ENCODE data around the gene PIK3AP1.

Gene PIK3AP1

GRCh38 chr10:96671211-96671890 lies 49.0 kb downstream of the PIK3AP1 start:
- DNase-seq, result peak; percentile 44

GRCh38 chr10:96670786-96671185 lies 49.5 kb downstream of the PIK3AP1 start:
- DNase-seq, result peak; percentile 49

GRCh38 chr10:96667401-96667800 lies 52.9 kb downstream of the PIK3AP1 start:
- no peak for DNase-seq

- DNase-seq, result no peak
These were observed 53.6 kb downstream of the PIK3AP1 start for GRCh38 chr10:96666741-96667140.

GRCh38 chr10:96665306-96665705 lies 55.0 kb downstream of the PIK3AP1 start:
- DNase-seq, result no peak

GRCh38 chr10:96664563-96664962 lies 55.8 kb downstream of the PIK3AP1 start:
- no peak for DNase-seq

- no peak for DNase-seq
These were observed 56.5 kb downstream of the PIK3AP1 start for GRCh38 chr10:96663797-96664196.

- no peak for DNase-seq
These were observed 58.7 kb downstream of the PIK3AP1 start for GRCh38 chr10:96661632-96662031.

- DNase-seq, result no peak
These were observed 60.0 kb downstream of the PIK3AP1 start for GRCh38 chr10:96660297-96660696.

GRCh38 chr10:96658844-96659243 lies 61.5 kb downstream of the PIK3AP1 start:
- DNase-seq, result no peak

- DNase-seq, result no peak
These were observed 62.9 kb downstream of the PIK3AP1 start for GRCh38 chr10:96657385-96657784.

GRCh38 chr10:96656839-96657238 lies 63.5 kb downstream of the PIK3AP1 start:
- no peak for DNase-seq

GRCh38 chr10:96656198-96656577 lies 64.1 kb downstream of the PIK3AP1 start:
- DNase-seq, result no peak

GRCh38 chr10:96655461-96656197 lies 64.7 kb downstream of the PIK3AP1 start:
- no peak for DNase-seq

GRCh38 chr10:96651998-96652431 lies 68.3 kb downstream of the PIK3AP1 start:
- DNase-seq, result peak; percentile 60

- DNase-seq, result no peak
These were observed 69.4 kb downstream of the PIK3AP1 start for GRCh38 chr10:96650958-96651357.

- no peak for DNase-seq
These were observed 72.0 kb downstream of the PIK3AP1 start for GRCh38 chr10:96648297-96648696.

GRCh38 chr10:96647466-96647865 lies 72.8 kb downstream of the PIK3AP1 start:
- no peak for DNase-seq

- peak; percentile 31 for DNase-seq
These were observed 73.6 kb downstream of the PIK3AP1 start for GRCh38 chr10:96646751-96647166.

- no peak for DNase-seq
These were observed 74.0 kb downstream of the PIK3AP1 start for GRCh38 chr10:96646301-96646700.

- no peak for DNase-seq
These were observed 75.1 kb downstream of the PIK3AP1 start for GRCh38 chr10:96645191-96645721.

GRCh38 chr10:96643920-96644319 lies 76.4 kb downstream of the PIK3AP1 start:
- no peak for DNase-seq

GRCh38 chr10:96642973-96643372 lies 77.3 kb downstream of the PIK3AP1 start:
- peak; percentile 69 for DNase-seq

GRCh38 chr10:96642530-96642929 lies 77.8 kb downstream of the PIK3AP1 start:
- no peak for DNase-seq
